Gastrocnemius medialis (tissue), 4 donors: ENCODE data around the gene FBXL16. TPM values are rescaled to one million over a fixed set of nuclear protein-coding genes. Genes with fewer than 3 reads are reported as not detected.

Experiments used
- ATAC-seq, 2 donors: fragments of 150-250 bp; one replicate each; pipeline ENCODE4 v1.9.1; 2016
- DNase-seq, 2 donors: peaks; one replicate each; pipeline ENCODE4 v3.0.0-alpha.2; 2019
- H3K27ac ChIP-seq, 4 donors: fragments of 200-600 bp; sonication (generic); 1 replicate in 1 of 4; 2 replicates in 3 of 4; pipeline ENCODE4 v1.5.1; 2016 to 2018; ENCODE audit warnings: mild to moderate bottlenecking in 2 of 4, moderate library complexity in 1 of 4
- H3K27me3 ChIP-seq, 3 donors: fragments of 200-600 bp; sonication (generic) in 2 of 3; 1 replicate in 1 of 3; 2 replicates in 2 of 3; pipeline versions ENCODE4 v1.5.1 to v1.6.0; 2016 to 2019; ENCODE audit warnings: mild to moderate bottlenecking in 1 of 3, moderate library complexity in 1 of 3
- H3K36me3 ChIP-seq, 2 donors: fragments of 200-600 bp; sonication (generic) in 1 of 2; one replicate each; pipeline ENCODE4 v1.5.1; 2017 to 2018
- H3K4me1 ChIP-seq, 2 donors: fragments of 200-600 bp; sonication (generic) in 1 of 2; one replicate each; pipeline ENCODE4 v1.5.1; 2016 to 2017; ENCODE audit warnings: mild to moderate bottlenecking in 2 of 2
- H3K4me3 ChIP-seq, 4 donors: fragments of 200-600 bp; sonication (generic) in 3 of 4; 1 replicate in 1 of 4; 2 replicates in 3 of 4; pipeline ENCODE4 v1.5.1; 2016 to 2019; ENCODE audit warnings: mild to moderate bottlenecking in 2 of 4
- H3K9me3 ChIP-seq, 3 donors: fragments of 200-600 bp; sonication (generic) in 2 of 3; 1 replicate in 1 of 3; 2 replicates in 2 of 3; pipeline ENCODE4 v1.5.1; 2016 to 2019
- CTCF ChIP-seq, 5 experiments: fragments of 450-650 bp in 3 of 5; fragments of 200-600 bp in 2 of 5; sonication (generic) in 2 of 5; IDR thresholded peaks in 4 of 5; conservative IDR thresholded peaks in 1 of 5; 1 replicate in 4 of 5; 2 replicates in 1 of 5; pipeline ENCODE4 v1.5.1; 2016 to 2019; ENCODE audit warnings: antibody characterized with exemption in 5 of 5, mild to moderate bottlenecking in 3 of 5, moderate library complexity in 3 of 5
- POLR2A ChIP-seq, 2 donors: fragments of 450-650 bp; IDR thresholded peaks; one replicate each; pipeline ENCODE4 v1.6.1; 2017; ENCODE audit warnings: antibody characterized with exemption in 2 of 2, mild to moderate bottlenecking in 2 of 2, moderate library complexity in 2 of 2
- in situ Hi-C, 4 donors: fragments of 200-750 bp; cut with MboI; loops; one replicate each; pipeline versions ENCODE4 v1.15.0 to v1.8.0; 2017; ENCODE audit warnings: low sequenced_read_pairs in 4 of 4
- intact Hi-C: fragments of 100-400 bp; cut with DNase I; formaldehyde crosslinking; loops from one replicate; pipeline ENCODE4 v1.15.1; 2023; ENCODE audit warnings: low total_unique reads
- total RNA-seq, 4 donors: library from RNA; depleted of rRNA; stranded (reverse); fragments of >200 nt; gene quantifications; one replicate each; pipeline versions ENCODE4 v1.1.0 to v1.2.3, GENCODE V29; 2016

Gene FBXL16
- total RNA-seq, 4 donors from 2014 or later, result not detected

- TF ChIP-seq POLR2A (IDR thresholded peaks at IDR 0.05) (no peak), CTCF (IDR thresholded peaks at IDR 0.05 in 4 of 5, conservative IDR thresholded peaks at IDR 0.05 in 1 of 5) (no peak)
- H3K27me3 ChIP-seq, result no peaks in the 10 kb centered on the region
- no peak overlapping the region for H3K4me3 ChIP-seq
- DNase-seq (no peak), ATAC-seq (no peak)
- H3K4me1 ChIP-seq, result peaks cover 7 to 18% of the 10 kb centered on the region in 2 donors
- in situ Hi-C loops, result no loop called here
- H3K9me3 ChIP-seq, result no peaks in the 10 kb centered on the region
- peaks cover 0 to 46% of the 10 kb centered on the region in 2 donors for H3K36me3 ChIP-seq
- no peak overlapping the region for H3K27ac ChIP-seq
- intact Hi-C loops, result no loop called here
These were observed 34.9 kb downstream of the FBXL16 start for GRCh38 chr16:670485-671352.

DNA sequence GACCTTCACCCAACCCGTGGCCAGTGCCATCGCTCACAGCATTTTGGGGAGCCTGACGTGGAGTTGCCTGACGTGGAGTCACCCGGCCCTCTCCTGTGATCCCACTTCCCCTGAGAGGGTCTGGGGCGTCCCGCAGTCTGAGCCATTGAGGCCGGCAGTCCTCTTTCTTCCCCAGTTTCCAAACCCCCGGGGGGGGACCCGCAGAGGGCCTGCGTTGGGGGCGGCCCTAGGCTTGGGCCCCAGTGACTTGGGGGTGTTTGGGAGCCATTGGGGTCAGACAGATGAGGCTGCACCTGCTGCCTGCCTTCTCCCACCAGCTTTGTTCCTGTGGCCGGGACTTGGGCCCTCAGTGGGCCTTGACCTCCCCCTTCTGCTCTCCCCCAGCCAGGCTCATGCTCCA lies 35.9 kb downstream of the FBXL16 start:
- in situ Hi-C loops (no loop called here), intact Hi-C loops (no loop called here)
- H3K36me3 ChIP-seq, result peaks cover 0 to 46% of the 10 kb centered on the region in 2 donors
- H3K4me1 ChIP-seq, result peaks cover 7 to 18% of the 10 kb centered on the region in 2 donors
- no peak for ATAC-seq
- no peaks in the 10 kb centered on the region for H3K27me3 ChIP-seq
- no peak for TF ChIP-seq POLR2A (IDR thresholded peaks at IDR 0.05)
- no peak for TF ChIP-seq CTCF (IDR thresholded peaks at IDR 0.05 in 4 of 5, conservative IDR thresholded peaks at IDR 0.05 in 1 of 5)
- H3K9me3 ChIP-seq, result no peaks in the 10 kb centered on the region
- DNase-seq, result no peak
- H3K4me3 ChIP-seq, result no peak overlapping the region
- H3K27ac ChIP-seq, result no peak overlapping the region

- intact Hi-C loops, result no loop called here
- peak; percentile 17 to 18 for ATAC-seq
- TF ChIP-seq CTCF (IDR thresholded peaks at IDR 0.05 in 4 of 5, conservative IDR thresholded peaks at IDR 0.05 in 1 of 5) (no peak), POLR2A (IDR thresholded peaks at IDR 0.05) (no peak)
- in situ Hi-C loops, result no loop called here
- no peaks in the 10 kb centered on the region for H3K9me3 ChIP-seq
- H3K4me3 ChIP-seq, result peak overlapping the region; percentile 78 to 98 (median 92)
- peak overlapping the region; percentile 79 to 97 (median 92) for H3K27ac ChIP-seq
- no peak for DNase-seq
- no peaks in the 10 kb centered on the region for H3K27me3 ChIP-seq
- peaks cover 0 to 44% of the 10 kb centered on the region in 2 donors for H3K36me3 ChIP-seq
- H3K4me1 ChIP-seq, result peaks cover 7 to 18% of the 10 kb centered on the region in 2 donors
These were observed 37.0 kb downstream of the FBXL16 start for GRCh38 chr16:668519-669171.

DNA sequence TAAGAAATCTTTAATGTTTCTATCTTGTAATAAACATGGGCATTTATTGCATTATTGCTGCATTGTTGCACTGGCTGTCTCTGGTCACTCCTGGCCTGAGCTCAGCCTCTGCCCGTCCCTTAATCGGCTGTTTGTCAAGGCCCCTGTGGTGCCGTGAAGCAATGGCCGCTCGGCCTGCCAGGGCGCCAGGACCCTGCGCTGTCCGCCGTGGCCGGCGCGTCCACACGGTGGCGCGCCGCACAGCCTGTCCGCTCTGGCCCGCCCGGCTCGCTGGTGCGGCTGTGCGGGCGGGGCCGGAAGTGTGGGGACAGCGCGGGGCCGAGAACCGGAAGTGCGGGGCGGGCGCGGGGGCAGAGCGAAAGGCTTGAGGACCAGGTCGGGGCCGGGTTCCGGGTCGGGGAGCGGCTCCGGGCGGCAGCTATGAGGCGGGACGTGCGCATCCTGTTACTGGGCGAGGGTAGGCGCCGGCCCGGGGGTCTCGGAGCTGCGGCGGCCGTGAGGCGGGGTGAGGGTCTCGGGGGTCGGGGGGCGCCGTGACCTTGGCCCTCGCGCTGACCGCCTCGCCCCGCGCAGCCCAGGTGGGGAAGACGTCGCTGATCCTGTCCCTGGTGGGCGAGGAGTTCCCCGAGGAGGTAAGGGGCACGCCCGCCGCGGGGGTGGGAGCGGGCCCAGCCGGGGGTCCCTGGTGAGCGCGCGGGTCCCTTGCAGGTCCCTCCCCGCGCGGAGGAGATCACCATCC lies 37.7 kb downstream of the FBXL16 start, which contains the start of gene RHOT2:
TSS of gene RHOT2 (plus strand) at position 353 of the 739 bp plus-strand sequence. CDS start at position 421, 68 bp downstream.
- H3K4me1 ChIP-seq, result peaks cover 7 to 18% of the 10 kb centered on the region in 2 donors
- in situ Hi-C loops, result no loop called here
- TF ChIP-seq POLR2A (IDR thresholded peaks at IDR 0.05), result peak; percentile 49 to 87
- TF ChIP-seq CTCF (IDR thresholded peaks at IDR 0.05 in 4 of 5, conservative IDR thresholded peaks at IDR 0.05 in 1 of 5), result peak; percentile 77 to 98 (median 89)
- H3K9me3 ChIP-seq, result no peaks in the 10 kb centered on the region
- no peaks in the 10 kb centered on the region for H3K27me3 ChIP-seq
- peak; percentile 83 to 90 for DNase-seq
- peak within 1 kb of the TSS; percentile 79 to 97 (median 92) for H3K27ac ChIP-seq
- H3K4me3 ChIP-seq, result peak within 1 kb of the TSS; percentile 78 to 98 (median 92)
- intact Hi-C loops, result no loop called here
- H3K36me3 ChIP-seq, result peaks cover 0 to 37% of the 10 kb centered on the region in 2 donors
- peak; percentile 86 to 90 for ATAC-seq
